Body of pancreas (tissue), 4 donors: Measurements from ENCODE around the gene GGPS1.

Experiments
- POLR2A ChIP-seq, 3 donors: fragments of 450-650 bp; IDR thresholded peaks; one replicate each; pipeline ENCODE4 v1.6.1; 2016; ENCODE audit warnings: antibody characterized with exemption in 3 of 3, mild to moderate bottlenecking in 2 of 3
- TF ChIP-seq, protein P1 (sequence below), 7 experiments: fragments of 450-650 bp in 4 of 7; fragments of 200-600 bp in 3 of 7; sonication (generic) in 3 of 7; IDR thresholded peaks; one replicate each; pipeline ENCODE4 v1.5.1; 2016 to 2019; ENCODE audit warnings: antibody characterized with exemption in 7 of 7

DNA sequence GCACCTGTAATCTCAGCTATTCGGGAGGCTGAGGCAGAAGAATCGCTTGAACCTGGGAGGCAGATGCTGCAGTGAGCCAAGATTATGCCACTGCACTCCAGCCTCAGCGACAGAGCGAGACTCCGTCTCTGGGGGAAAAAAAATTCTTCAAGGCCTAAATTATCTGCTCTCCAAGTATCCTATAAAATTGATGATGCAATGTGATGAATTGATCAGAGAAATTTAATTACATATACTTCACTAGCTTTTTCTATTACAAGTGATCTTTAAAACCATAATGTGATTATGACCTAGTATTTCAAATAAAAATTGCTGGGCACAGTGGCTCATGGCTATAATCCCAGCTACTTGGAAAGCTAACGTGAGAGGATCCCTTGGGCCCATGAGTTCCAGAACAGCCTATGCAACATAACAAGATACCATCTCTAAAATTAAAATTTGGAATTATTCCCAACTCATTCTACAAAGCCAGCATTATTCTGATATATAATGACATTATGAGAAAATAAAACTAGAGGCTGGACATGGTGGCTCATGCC, 44.1 kb upstream of the GGPS1 start:
- TF ChIP-seq, protein P1, sequence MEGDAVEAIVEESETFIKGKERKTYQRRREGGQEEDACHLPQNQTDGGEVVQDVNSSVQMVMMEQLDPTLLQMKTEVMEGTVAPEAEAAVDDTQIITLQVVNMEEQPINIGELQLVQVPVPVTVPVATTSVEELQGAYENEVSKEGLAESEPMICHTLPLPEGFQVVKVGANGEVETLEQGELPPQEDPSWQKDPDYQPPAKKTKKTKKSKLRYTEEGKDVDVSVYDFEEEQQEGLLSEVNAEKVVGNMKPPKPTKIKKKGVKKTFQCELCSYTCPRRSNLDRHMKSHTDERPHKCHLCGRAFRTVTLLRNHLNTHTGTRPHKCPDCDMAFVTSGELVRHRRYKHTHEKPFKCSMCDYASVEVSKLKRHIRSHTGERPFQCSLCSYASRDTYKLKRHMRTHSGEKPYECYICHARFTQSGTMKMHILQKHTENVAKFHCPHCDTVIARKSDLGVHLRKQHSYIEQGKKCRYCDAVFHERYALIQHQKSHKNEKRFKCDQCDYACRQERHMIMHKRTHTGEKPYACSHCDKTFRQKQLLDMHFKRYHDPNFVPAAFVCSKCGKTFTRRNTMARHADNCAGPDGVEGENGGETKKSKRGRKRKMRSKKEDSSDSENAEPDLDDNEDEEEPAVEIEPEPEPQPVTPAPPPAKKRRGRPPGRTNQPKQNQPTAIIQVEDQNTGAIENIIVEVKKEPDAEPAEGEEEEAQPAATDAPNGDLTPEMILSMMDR (IDR thresholded peaks at IDR 0.05): no peak
- no peak for TF ChIP-seq POLR2A (IDR thresholded peaks at IDR 0.05)
